Upper lobe of left lung (tissue), 6 donors: Measurements from ENCODE around the gene C1QL1. TPM values are rescaled to one million over a fixed set of nuclear protein-coding genes. Genes with fewer than 3 reads are reported as not detected.
A peak's percentile ranks its signal among the peaks of the same experiment; 100 is the strongest.

Experiments used
- ATAC-seq, 2 donors: fragments of 200-7000 bp; cut with Tn5 transposase; one replicate each; pipeline ENCODE4 v1.9.1; 2022; ENCODE audit warnings: mild to moderate bottlenecking in 2 of 2, moderate library complexity in 2 of 2; ENCODE audit not compliant: low FRiP score in 2 of 2
- DNase-seq, 2 donors: peaks; one replicate each; pipeline ENCODE4 v3.0.0-alpha.2; 2019 to 2020
- H3K27ac ChIP-seq, 4 donors: fragments of 200-600 bp; sonication (generic); one replicate each; pipeline ENCODE4 v1.5.1; 2016 to 2019
- H3K27me3 ChIP-seq, 4 donors: fragments of 200-600 bp; sonication (generic); one replicate each; pipeline ENCODE4 v1.5.1; 2017 to 2019
- H3K36me3 ChIP-seq, 4 donors: fragments of 200-600 bp; sonication (generic); one replicate each; pipeline ENCODE4 v1.5.1; 2016 to 2019
- H3K4me1 ChIP-seq, 4 donors: fragments of 200-600 bp; sonication (generic); one replicate each; pipeline ENCODE4 v1.5.1; 2018 to 2019
- H3K4me3 ChIP-seq, 4 donors: fragments of 200-600 bp; sonication (generic); one replicate each; pipeline ENCODE4 v1.5.1; 2017 to 2019; ENCODE audit warnings: mild to moderate bottlenecking in 2 of 4, moderate library complexity in 1 of 4
- H3K9me3 ChIP-seq, 4 donors: fragments of 200-600 bp; sonication (generic); one replicate each; pipeline ENCODE4 v1.5.1; 2018 to 2019
- CTCF ChIP-seq, 6 experiments: fragments of 450-650 bp in 4 of 6; fragments of 200-600 bp in 2 of 6; sonication (generic) in 2 of 6; IDR thresholded peaks; one replicate each; pipeline ENCODE4 v1.5.1; 2016 to 2019; ENCODE audit warnings: antibody characterized with exemption in 6 of 6
- EP300 ChIP-seq, 4 donors: sonication (generic); formaldehyde crosslinking; IDR thresholded peaks; one replicate each; pipeline ENCODE4 v1.5.1; 2017; ENCODE audit warnings: antibody characterized with exemption in 4 of 4, control low read depth in 2 of 4
- POLR2A ChIP-seq, 4 donors: fragments of 450-650 bp; IDR thresholded peaks; one replicate each; pipeline ENCODE4 v1.5.1; 2016 to 2017; ENCODE audit warnings: antibody characterized with exemption in 4 of 4, mild to moderate bottlenecking in 2 of 4
- POLR2AphosphoS5 ChIP-seq, 2 donors: sonication (generic); formaldehyde crosslinking; IDR thresholded peaks; one replicate each; pipeline ENCODE4 v1.5.1; 2017; ENCODE audit warnings: antibody characterized with exemption in 2 of 2
- WGBS, 2 donors: methylation state at CpG; one replicate each; pipeline ENCODE4 v1.1.5; 2017 to 2018; 5-methylcytosine and 5-hydroxymethylcytosine counted together
- total RNA-seq, 6 donors: library from RNA; depleted of rRNA in 4 of 6; stranded (reverse); fragments of >200 nt in 4 of 6; gene quantifications; one replicate each; pipeline versions ENCODE4 v1.1.0 to v1.2.1, GENCODE V29; 2016 to 2021
- donor health status: DM: no; HTN: no; CAD: no; lungs with moderate emphysema.
- donor health status: DM: no; HTN: yes; CAD: no; lungs with severe emphysema.

C1QL1 gene
- total RNA-seq, 6 donors from 2014 or later: 0.44 TPM; not detected in 5

- no peak for DNase-seq
- H3K36me3 ChIP-seq: no peaks in the 10 kb centered on the region
- H3K4me1 ChIP-seq: peaks cover 5 to 22% (median 8%) of the 10 kb centered on the region in 4 donors
- TF ChIP-seq POLR2AphosphoS5 (IDR thresholded peaks at IDR 0.05): no peak
- no peak for TF ChIP-seq CTCF (IDR thresholded peaks at IDR 0.05)
- TF ChIP-seq POLR2A (IDR thresholded peaks at IDR 0.05): no peak
- no peak for TF ChIP-seq EP300 (IDR thresholded peaks at IDR 0.05)
- WGBS, 2 donors: 80 to 90% methylated on average over 2 to 4 of the region's 4 CpGs
- no peak overlapping the region for H3K4me3 ChIP-seq
- H3K27ac ChIP-seq: no peak overlapping the region
- no peak for ATAC-seq
- peaks cover 0 to 11% (median 5%) of the 10 kb centered on the region in 4 donors for H3K27me3 ChIP-seq
- no peaks in the 10 kb centered on the region for H3K9me3 ChIP-seq
Observed at GRCh38 chr17:44983563-44983962, 15.5 kb upstream of the C1QL1 start.

- H3K4me3 ChIP-seq: no peak overlapping the region
- DNase-seq (no peak), ATAC-seq (no peak)
- H3K9me3 ChIP-seq: no peaks in the 10 kb centered on the region
- H3K27ac ChIP-seq: no peak overlapping the region
- 94 to 96% methylated on average over 3 of the region's 3 CpGs for WGBS, 2 donors
- no peak for TF ChIP-seq POLR2A (IDR thresholded peaks at IDR 0.05)
- no peak for TF ChIP-seq CTCF (IDR thresholded peaks at IDR 0.05)
- no peak for TF ChIP-seq EP300 (IDR thresholded peaks at IDR 0.05)
- no peak for TF ChIP-seq POLR2AphosphoS5 (IDR thresholded peaks at IDR 0.05)
- no peaks in the 10 kb centered on the region for H3K27me3 ChIP-seq
- H3K4me1 ChIP-seq: peaks cover under 1 to 16% (median 6%) of the 10 kb centered on the region in 4 donors
- H3K36me3 ChIP-seq: no peaks in the 10 kb centered on the region
Observed at GRCh38 chr17:44982113-44982702, 14.1 kb upstream of the C1QL1 start.

- Histone ChIP-seq H3K27ac (no peak overlapping the region), H3K4me1 (peaks cover 0 to 15% (median 6%) of the 10 kb centered on the region in 4 donors), H3K9me3 (no peaks in the 10 kb centered on the region), H3K4me3 (no peak overlapping the region), H3K27me3 (no peaks in the 10 kb centered on the region), H3K36me3 (no peaks in the 10 kb centered on the region)
- ATAC-seq (no peak), DNase-seq (peak in 1 of 2 donors; percentile 26)
- TF ChIP-seq CTCF (IDR thresholded peaks at IDR 0.05) (no peak), POLR2AphosphoS5 (IDR thresholded peaks at IDR 0.05) (no peak), POLR2A (IDR thresholded peaks at IDR 0.05) (no peak), EP300 (IDR thresholded peaks at IDR 0.05) (no peak)
- 28 to 34% methylated on average over 12 of the region's 12 CpGs for WGBS, 2 donors
Observed at GRCh38 chr17:44981221-44981968, 13.3 kb upstream of the C1QL1 start.

- H3K27ac ChIP-seq: no peak overlapping the region
- no peak overlapping the region for H3K4me3 ChIP-seq
- no peaks in the 10 kb centered on the region for H3K9me3 ChIP-seq
- TF ChIP-seq CTCF (IDR thresholded peaks at IDR 0.05) (no peak), POLR2A (IDR thresholded peaks at IDR 0.05) (no peak), POLR2AphosphoS5 (IDR thresholded peaks at IDR 0.05) (peak in 1 of 2 donors; percentile 39), EP300 (IDR thresholded peaks at IDR 0.05) (no peak)
- no peak for ATAC-seq
- no peaks in the 10 kb centered on the region for H3K27me3 ChIP-seq
- WGBS, 2 donors: 38% methylated on average over 9 of the region's 9 CpGs
- H3K4me1 ChIP-seq: peaks cover 0 to 15% (median 6%) of the 10 kb centered on the region in 4 donors
- no peak for DNase-seq
- H3K36me3 ChIP-seq: no peaks in the 10 kb centered on the region
Observed at GRCh38 chr17:44979426-44979995, 11.4 kb upstream of the C1QL1 start.
